HG03045 (cell line): ENCODE data around the gene MSH3.
"Not testable (repeated sequence)": the region's sequence is repeated elsewhere in the genome, so short reads cannot be mapped to it uniquely, and the experiment has no call there.

Experiments
- ATAC-seq: cut with Tn5 transposase; IDR thresholded peaks from one replicate; pipeline ENCODE4 v1.9.1; 2021; ENCODE audit warnings: mild to moderate bottlenecking, moderate library complexity; ENCODE audit not compliant: unreplicated experiment

The MSH3 gene

DNA sequence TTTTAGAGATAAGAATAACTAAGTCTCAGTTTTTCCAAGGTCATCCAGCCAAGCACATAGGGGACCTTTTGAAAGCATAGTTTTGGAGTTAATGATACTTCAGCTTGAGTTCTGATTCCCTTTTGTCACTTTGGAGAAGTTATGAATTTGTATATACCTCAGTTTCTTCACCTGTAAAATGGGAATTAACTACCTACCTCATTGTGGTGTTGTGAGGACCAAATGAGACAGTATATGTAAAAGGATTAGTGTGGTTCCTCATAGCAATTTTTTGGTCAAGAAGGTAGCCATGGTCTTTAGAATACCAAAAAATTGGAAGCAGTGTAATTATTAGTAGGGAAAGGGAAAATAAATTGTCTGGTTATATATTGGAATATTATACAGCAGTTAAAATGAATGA lies 98.0 kb downstream of the MSH3 start:
- ATAC-seq, result no peak

DNA sequence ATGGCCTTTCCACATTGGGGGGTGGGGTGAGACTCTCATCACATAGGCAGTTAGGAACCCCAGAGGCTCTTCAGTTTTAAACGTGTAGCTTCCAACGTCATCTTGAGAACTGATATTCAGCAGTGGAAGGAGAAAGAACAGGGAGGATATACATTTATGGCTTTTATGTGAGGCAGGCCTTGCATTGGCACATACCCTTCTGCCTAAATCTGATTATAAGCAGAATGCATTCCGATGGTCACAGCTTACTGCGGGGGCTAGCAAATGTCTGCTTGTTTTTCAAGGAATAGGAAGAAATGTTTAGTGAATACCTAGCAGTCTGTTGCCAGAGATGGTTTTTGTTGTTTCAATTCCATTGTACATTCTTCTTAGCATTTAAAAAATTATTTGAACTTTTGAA lies 99.3 kb downstream of the MSH3 start:
- no peak for ATAC-seq

DNA sequence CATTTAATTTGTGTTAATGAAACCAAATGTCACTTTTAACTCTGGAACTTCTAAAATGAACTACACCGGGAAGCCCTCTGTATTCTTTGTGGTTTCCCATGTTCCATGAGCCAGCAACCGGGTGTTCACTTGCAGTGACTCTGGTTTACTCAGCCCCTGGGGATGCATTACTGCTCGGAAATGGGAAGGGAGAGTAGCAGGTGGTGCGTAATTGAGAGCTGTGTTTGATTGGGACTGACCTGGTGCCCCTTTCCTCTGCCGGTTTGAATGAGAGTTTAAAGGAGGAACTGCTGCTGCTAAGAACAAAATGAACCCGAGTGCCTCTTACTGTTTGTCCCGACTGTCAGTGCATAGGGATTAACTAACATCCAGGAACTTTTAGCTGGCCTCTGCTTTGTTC lies 100.4 kb downstream of the MSH3 start:
- ATAC-seq, result peak; percentile 58

DNA sequence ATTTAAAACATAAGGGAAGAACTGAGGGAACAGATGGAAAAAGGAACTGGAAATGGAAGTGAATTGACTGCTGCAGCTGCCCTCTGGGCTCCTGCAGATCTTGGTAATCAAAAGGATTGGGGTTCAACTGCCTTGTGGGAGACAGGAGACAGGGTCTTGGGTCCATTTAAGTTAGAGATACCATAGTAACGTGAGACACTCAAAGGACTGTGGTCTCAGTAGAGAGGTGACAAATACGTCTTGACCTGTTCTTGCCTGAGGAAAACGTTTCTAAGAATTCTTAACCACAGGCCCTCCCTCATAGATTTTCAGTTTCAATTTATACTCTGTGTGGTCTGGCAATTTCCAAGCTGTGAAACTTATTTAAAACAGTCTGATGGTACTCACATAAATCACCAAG lies 101.2 kb downstream of the MSH3 start:
- ATAC-seq, result peak; percentile 95

DNA sequence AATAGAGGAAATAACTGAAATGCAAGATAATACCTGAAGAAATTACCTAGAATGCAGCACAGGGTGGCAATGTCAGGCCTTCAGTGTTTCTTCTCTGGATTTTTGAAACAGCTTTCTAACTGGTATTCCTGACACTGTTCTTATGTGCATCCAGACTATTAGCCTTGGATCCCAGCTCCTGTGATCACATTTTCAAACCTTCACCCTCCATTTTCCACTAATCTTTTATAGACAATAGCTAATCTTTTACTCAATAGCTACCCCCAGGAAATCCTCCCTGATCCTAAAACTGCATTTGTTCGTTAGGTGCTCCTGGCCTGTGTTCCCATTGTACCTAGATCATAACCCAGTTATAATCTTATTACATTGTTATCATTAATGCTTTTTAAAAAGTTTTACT lies 101.8 kb downstream of the MSH3 start:
- ATAC-seq, result no peak

DNA sequence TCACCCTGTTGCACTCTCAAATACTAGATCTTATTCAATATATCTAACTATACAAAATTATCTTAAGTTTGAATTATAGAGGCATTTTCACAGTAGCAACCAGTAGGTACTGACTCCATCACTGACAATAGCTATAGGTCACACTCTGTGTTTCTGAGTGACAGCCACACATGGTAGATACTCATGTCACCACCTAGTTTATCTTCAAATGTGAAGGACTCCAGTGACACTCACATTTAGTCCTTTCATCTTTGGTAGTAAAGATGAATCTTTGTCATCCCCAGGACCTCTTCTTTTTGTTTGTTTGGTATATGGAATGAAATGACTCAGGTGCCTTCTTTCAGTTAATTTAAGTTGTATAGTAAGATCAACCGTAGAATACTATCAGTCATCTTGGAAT lies 102.8 kb downstream of the MSH3 start:
- no peak for ATAC-seq

DNA sequence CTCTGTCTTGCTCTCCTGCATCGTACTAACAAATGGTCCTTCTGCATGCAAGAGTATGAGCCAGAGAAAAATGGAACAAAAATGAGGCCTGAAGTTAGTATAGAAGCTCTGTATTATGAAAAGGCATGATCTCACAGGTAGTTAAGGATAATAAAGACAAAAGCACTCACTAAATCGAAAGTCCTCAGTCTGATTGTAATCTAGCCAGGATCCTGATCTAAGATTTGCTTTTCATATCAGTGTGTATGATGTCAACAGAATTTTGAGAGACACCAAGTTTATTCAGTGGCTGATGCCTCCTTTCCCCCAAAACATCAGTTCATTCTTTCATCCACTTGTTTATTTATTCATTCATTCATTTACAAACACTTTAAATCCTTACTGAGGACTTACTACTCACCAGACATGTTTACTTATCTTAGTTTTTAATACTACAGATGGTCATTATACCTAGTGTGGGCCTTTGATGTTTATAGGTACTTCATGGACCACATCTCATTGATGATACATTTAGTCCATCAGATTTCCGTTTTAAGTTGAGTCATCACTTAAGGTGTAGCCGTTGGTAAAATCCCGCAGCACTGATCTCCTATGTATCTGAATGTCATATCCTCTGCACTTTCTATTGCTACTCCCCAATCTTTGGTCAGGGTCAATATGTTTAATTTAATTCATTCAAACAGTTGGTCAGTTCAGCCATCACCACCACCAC lies 105.6 kb downstream of the MSH3 start:
- no peak for ATAC-seq

DNA sequence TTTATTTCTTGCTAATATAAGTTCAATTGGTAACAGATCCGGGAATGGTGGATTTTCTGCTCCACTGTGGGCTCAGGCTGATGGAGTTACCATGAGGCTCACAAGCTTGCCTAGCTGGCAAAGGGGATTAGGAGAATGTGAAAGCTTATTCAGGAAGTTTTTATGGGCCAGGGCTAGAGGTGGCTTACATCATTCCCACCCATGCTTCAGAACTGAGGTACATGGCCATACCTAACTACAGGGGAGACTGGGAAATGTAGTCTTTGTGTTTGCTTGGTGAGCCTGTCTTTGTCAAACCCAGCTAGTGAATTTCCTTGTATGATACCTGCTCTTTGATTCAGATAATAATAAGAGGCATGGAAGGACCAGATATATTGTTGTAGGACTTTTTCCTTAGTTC lies 106.2 kb downstream of the MSH3 start:
- ATAC-seq, result no peak

DNA sequence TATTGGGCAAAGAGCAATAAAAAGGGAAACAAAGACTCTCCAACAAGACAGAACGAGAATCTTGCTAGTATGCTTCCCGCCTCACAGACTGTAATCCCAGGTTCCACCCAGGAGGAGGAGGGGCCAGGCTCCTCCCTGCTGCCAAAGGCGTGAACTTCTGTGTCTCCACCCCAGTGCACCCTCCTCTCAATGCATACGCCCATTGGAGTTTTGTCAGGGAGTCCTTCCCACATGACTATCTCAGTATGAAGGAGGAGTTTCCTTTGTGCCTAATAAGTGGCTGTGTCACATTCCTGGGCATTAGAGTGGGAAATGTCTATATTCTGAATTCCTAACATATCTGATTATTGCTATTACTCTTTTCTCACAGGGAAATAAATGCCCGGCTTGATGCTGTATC lies 106.7 kb downstream of the MSH3 start:
- no peak for ATAC-seq

DNA sequence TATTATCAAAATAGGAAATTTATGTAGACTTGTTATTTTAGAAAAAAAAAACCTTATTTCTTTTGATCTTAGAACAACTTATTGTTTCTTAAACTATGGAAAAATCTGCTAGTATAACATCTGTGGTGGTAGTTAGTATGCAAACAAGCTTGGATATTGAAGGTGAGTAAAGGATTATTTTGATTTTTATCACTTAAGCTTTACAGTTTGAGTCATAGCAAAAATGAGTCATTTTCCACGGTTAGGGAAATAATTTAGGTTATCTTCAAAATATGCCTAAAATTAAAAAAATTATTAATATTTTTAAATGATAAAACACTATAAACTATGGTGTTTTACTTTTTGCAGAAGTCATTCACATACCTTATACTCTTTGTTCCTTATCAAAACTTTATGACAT lies 107.5 kb downstream of the MSH3 start:
- no peak for ATAC-seq

DNA sequence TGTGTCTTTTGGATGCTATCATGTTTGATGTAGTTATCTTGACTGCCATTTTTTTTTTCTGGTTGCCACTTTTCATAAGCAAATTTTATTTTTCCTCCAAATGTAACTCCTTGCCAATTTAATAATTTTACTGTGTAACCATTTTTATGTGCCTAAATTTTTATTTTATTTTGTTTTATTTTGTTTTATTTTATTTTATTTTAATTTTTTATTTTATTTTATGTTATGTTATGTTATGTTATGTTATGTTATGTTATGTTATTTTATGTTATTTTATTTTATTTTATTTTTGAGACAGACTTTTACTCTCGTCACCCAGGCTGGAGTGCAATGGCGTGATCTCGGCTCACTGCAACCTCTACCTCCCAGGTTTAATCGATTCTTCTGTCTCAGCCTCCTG lies 108.1 kb downstream of the MSH3 start:
- no peak for ATAC-seq

DNA sequence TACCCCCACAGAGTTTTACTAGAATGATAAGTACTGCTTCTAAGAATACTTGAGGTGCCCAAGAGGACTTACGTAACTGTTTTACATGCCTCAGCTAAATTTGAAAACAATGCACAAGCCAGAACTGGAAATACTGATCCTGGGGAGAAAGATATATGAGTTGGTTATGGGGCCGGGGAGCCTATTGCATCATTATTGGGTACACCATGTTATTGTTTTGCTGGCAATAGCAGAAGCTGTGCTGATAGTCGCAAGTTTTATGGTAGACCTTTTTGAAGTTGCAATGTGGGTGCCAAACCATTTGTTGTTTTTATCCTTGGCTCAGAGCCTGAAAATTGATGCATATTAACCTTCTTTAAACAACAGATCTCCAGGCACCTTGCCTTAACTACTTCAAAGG lies 108.8 kb downstream of the MSH3 start:
- no peak for ATAC-seq

DNA sequence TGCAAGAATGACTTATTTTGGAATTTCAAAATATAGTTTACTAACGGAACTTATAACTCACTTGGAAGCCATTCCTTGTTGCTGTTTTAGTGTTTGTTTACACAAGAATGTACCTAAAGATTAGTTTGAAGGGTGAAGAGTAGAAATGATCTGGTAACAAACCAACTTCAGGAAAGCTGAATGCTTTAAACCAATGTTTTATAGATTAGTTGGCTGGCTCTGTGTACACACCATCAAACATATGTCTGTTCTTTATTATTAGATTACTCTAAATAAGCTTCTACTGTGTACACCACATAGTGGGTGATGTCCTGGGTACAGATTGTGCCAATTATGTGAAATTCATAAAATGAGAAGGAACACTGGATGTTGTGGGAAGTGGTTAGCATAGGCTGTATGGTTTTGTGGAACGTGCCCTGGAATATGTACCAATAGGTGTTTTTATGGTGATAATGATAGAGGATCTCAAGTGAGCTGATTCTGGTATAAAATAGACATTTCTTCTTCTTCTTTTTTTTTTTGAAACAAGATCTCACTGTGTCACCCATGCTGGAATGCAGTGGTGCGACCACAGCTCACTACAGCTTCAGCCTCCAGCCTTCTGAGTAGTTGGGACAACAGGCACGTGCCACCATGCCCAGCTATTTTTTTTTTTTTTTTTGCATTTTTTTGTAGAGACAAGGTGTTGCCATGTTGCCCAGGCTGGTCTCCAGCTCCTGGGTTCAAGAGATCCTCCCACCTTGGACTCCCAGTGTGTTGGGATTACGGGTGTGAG lies 109.6 kb downstream of the MSH3 start:
- no peak for ATAC-seq

DNA sequence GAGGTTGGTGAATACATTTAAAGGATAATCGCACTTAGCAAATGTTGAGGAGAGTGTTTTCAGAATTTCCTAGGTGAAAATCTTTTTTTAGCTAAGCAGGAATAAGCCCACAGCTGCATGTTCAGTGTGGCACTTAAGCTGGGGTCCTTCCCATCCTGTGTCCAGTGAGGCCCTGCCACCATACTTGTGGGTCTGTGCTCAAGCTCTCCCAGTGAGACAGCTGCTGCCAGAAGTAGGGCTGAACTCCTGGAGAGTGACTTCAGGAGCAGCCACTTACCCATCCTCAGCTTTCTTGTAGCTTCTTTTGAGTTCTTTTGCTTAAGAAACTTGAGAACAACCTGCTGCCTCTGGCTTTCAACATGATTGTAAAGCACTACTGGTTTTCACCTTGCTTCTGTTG lies 110.3 kb downstream of the MSH3 start:
- ATAC-seq, result no peak

DNA sequence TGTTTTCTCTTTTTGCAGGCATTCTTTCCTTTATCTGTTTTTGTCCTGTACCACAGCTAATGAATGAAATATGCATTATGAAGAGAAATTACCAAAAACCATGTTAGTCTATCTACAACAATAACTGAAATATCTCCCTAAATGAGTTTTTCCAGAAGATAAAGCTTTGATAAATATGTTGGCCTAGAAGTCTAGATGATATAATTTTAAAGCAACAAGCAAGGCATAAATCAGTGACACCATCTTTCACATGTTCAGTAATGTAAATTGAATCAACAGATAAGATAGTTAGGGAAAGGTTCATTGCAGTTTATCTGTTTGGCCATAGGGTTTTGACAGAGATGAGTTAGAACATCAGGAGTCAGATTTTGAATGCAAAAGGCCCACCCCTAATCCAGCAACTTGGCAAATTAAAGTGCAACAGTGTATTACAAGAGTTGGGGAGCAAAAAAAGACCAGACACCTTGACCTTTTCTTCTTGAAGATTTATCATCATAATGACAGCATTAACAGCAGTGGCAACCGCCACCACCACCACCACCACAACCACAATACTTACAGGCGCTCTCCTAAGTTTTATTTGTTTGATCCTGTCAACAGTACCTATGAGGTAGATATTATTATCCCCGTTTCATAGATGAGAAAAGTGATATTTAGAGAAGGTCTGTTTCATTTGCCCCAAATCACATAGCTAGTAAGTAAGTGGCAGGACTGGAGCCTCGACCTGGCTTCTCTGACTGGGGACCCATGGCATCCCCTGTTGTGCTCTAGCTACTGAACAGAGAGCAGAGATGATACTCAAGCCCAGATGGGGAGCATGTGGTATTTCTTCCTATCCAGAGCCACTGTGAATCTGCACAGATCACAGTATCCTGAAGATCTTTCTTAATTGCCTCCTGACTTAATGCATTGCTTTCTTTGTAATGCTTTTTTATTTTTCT lies 123.2 kb downstream of the MSH3 start:
- no peak for ATAC-seq

DNA sequence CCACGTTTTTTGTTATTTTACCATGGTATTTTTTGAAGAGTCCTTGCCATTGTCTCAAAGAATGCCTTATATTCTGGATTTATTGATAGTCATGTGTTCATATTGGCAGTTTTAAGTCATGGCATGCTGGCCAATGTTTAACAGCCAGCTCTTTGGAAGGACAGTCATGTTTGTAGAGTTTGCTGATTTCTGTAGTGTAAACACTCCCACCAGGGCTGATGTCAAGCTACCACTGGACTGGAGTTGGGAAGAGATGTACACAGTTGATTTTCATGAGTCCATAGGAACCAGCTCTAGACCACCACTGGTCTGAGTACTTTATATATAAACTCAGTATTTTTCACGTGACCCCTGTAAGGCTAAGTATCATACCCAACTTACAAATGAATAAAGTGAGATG lies 125.6 kb downstream of the MSH3 start:
- no peak for ATAC-seq

DNA sequence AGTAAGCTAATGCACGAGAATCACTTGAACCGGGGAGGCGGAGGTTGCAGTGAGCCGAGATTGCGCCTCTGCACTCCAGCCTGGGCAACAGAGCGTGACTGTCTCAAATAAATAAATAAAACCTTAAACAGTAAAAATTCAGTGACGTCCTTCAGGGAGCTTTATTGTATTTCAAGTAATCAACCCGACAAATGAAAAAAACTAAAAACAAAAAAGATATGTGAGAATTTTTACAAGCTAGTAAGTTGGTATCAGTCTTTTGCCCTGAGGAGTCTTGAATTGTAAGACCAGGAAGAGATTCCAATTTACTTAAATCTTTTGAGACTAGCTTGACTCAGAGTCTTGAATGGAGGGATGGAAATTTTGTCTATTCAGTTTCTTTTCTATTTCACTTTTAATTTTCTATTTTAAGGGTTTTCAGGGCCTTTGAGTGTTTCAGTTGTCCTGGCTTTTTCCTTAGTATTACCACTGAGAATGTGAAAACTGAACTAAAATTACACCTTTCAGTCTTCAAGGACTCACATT lies 126.4 kb downstream of the MSH3 start:
- ATAC-seq, result no peak

DNA sequence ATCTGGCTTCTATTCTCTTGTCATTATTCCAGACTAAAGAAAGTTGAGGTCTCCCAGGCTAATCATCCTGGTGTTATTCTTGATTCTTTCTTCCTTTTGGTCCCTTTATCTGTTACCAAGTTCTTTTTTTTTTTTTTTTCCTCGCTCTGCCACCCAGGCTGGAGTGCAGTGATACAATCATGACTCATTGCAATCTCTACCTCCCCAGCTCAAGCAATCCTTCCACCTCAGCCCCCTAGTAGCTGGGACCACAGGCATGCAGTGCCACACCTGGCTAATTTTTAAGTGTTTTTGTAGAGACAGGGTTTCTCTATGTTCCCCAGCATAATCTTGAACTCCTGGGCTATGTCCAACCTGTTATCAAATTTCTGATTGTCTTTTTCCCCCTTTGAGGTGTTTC lies 126.9 kb downstream of the MSH3 start:
- ATAC-seq, result no peak

DNA sequence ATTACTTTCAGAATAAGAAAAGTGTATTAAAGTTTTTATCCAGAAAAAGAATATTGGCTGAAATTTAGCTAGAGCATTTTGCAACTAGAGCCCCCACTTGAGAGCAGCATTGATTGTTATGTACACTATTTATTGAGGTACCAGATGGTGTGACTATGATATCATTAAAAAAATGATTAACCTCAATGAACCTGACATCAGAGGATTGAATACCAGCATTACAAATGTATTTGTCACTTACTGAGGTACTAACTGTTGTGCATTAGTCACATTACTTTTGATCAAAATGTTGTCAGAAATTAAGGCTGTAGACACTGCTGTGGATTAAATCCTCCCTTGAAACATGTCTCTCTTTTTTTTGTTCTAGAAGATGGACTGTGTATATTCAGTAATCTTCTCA lies 128.2 kb downstream of the MSH3 start:
- no peak for ATAC-seq

DNA sequence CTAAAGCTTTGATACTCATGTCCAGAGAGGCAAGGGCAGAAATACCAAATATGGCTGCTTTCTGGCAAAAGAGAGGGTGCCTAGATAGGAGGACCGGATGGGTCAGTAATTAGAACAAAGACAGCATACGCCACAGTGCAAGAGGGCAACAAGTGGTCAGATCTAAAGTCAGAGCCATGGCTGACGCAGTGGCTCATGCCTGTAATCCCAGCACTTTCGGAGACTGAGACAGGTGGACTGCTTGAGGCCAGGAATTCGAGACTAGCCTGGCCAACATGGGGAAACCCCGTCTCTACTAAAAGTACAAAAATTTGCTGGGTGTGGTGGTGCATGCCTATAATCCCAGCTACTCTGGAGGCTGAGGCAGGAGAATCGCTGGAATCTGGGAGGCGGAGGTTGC lies 129.3 kb downstream of the MSH3 start:
- ATAC-seq, result not testable (repeated sequence)

DNA sequence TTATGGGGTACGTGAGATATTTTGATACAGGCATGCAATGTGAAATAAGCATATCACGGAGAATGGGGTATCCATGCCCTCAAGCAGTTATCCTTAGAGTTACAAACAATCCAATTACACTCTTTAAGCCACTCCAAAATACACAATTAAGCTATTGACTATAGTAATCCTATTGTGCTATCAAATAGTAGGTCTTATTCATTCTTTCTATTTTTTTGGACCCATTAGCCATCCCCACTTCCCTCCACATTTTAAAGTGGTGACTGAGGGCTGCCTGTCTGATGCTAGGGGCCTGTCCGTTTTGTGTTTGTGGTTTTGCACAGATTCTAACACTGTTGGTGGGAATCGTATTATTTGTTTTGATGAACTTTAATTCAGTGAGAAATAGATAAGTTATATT lies 130.0 kb downstream of the MSH3 start:
- ATAC-seq, result no peak
